Measurements from ENCODE around the gene CD40LG. TPM values are rescaled to one million over a fixed set of nuclear protein-coding genes. Genes with fewer than 3 reads are reported as not detected.

Gene CD40LG
- total RNA-seq, 1 donor from 2014 or later, result not detected

DNA sequence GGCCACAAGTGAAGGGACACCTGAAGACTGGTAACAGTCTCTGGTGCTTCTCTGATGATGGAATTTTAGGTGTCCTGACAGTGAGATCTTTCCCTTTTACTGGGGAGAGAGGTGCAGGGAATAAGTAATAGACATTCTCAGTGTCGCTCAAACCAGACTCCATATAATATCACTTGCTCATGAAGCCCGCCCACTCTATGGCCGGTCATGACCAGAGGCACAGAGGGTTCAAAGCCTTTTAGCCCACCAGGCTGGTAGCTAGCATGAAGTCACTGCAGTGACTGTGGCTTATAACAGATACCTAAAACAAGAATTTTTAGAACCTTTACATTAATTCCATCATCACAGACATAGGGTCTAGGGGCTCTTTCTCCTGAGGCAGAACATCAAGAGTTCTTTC lies 2.9 kb downstream of the CD40LG start:
- DNase-seq, result no peak

DNA sequence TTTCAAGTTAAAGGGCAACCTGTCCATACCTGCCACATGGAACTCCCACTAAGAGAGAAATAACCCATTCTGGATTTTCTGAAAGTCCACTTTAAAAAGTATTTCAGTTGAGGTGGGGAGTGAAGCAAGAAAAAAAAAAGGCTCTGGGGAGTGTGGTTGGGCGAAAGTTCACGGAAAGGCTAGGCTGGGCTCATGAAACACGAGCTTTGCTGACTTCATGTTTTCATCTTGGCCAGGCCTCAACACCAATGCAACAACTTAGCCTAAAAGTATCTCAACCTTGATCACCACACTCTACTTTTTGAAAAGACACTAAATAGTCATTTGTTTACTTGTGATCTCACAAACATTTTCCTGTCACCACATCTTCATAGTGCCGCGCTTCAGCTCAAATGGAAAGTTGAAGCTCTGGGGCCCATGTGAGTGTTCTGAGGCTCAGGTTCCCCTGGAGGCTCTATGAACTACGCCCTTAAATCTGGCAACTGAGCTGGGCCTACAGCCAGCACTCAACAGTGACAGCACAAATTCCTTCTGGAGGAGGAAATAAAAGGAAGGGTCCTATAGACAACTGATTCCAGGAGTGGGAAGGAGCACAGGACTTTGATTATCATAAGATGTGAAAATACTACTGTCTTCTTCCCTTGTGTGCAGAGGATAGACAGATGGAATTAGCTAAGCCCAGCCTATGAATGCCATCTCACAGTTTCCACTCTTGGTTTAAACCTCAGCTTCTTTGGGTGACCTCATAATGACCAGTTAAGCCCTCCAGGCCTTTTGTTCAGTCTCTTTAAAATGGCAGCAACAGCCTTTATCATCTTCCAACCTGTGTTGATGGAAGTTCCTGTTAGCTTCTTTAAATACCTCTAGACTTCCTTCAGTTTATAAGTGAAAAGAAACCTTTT lies 5.1 kb downstream of the CD40LG start:
- no peak for DNase-seq

DNA sequence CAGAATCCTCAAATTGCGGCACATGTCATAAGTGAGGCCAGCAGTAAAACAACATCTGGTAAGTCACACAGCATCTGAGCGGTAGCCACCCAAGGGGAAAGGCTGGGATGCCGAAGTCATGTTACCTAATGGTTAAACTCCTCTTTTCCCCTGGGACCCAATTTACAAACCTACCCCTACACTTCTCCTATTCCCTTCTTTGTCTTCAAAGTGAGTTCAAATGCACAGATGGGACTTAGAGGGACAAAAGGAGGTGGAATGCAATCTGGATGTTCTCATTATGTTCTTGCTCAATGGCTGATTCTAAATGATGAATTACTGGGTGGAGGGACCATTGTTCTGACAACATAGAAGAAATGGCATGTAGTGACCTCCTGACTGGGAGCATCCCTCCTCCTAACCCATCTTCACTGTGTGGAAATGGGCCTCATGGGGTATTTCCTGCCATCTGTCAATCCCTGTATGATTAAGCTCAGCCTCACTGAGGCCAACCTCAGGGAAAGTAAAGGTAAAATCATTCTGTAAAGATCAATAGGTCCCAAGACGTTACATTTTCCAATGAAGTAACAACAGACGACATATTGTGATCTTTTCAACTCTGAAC lies 8.5 kb downstream of the CD40LG start:
- no peak for DNase-seq

DNA sequence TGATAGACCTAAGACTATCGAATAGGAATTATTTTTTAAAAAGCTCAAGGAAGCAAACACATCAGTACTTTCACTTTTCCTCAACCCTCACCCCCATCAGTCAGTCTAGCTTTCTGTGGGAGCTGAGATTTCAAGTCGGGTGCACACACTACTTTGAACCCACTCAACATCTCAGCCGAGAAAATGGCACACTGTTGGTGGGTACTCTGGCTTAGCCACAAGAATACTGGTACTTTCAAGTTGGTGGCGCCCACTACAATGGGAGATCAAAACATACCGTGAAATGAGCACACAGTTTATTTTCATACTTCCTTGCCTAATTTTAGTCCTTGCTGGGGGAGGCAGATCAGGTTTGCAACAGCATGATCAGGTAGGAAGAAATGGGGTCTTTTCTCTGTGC lies 10.2 kb downstream of the CD40LG start:
- DNase-seq, result no peak

DNA sequence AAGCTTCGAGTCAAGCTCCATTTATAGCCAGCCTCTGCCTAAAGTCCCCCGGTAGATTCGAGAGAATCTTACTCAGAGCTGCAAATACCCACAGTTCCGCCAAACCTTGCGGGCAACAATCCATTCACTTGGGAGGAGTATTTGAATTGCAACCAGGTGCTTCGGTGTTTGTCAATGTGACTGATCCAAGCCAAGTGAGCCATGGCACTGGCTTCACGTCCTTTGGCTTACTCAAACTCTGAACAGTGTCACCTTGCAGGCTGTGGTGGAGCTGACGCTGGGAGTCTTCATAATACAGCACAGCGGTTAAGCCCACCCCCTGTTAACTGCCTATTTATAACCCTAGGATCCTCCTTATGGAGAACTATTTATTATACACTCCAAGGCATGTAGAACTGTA lies 11.2 kb downstream of the CD40LG start:
- no peak for DNase-seq

DNA sequence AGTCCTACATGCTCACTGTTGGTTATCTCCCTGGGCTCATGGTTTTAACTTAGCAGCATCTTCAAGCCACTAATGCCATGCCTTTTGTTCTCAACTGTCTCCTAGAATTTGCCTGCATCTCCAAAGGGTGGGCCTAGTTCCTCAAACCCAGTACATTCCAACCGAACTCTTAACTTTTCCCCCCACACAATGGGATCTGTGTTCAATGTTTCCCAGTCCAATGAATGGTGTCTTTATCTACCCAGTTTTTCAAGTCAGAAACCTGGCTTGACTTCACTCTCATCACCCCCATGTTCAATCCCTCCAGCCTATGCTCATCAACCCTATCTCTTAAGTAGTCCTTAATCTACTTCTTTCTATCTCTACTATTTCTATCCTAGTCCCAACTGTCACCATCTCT lies 12.9 kb downstream of the CD40LG start:
- DNase-seq, result no peak

DNA sequence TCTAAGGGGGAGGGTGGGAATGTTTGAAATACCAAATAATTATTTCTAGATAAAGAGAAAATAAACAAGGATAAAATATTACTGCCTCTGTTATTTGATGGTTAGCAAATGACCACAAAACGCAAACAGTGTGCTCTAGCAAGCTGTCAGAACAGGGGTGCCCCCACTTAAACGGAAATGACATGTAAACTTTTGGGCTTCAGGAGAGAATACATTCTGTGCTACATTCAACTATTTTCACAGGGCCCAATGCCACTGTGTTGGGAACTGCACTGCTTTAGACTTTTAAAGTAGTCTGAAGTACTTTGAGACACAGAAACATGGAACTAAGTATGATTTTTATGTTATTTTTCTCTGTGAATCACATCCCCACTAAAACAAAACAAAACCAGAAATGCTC lies 14.1 kb downstream of the CD40LG start:
- no peak for DNase-seq

DNA sequence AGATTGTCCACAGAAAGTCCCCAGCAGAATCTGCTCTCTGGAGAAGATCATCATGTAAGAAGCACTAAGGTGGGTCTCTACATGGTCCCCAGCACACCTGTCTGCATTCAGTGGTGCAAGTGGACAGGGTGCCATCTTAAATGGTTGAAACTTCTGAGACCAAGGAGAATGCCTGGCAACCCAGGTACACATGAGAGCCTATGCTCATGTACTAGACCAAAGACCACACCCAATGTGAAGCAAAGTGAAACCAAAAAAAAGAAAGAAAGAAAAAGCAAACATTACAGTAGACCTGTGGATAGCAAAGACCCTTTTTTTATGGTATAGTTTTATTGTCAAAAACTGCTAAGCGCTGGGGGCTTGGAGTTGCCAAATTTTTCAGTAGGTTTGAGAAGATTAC lies 15.0 kb downstream of the CD40LG start:
- DNase-seq, result no peak

DNA sequence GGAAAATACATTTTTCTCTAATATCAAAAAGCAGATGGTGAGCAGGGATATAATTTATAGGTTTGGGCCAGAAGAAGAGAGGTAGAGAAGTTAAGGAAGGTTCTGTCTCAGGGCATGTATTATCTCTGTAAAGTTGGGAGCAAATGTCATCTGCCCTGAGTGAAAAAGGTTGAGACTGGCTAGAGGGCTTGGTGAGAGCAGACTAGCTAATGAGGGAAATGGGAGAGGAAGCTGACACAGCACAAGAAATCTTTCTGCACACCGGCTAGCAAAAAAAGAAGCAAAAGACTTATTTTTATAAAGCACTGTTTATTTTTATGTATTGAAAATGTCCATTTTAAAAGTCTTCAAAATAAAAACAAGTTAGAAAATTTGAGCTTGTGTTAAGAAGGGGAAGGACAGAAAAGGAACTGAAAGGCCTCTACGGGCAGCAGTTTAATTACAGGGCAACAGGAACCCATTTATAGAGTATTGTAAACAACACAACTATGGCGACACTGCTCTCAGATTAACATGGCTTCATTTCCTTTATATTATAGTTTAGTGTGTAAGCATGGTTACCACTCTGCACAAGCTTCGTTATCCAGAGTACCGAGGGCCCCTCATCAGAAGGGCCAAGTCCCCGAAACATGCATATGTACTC lies 17.4 kb downstream of the CD40LG start:
- DNase-seq, result no peak

DNA sequence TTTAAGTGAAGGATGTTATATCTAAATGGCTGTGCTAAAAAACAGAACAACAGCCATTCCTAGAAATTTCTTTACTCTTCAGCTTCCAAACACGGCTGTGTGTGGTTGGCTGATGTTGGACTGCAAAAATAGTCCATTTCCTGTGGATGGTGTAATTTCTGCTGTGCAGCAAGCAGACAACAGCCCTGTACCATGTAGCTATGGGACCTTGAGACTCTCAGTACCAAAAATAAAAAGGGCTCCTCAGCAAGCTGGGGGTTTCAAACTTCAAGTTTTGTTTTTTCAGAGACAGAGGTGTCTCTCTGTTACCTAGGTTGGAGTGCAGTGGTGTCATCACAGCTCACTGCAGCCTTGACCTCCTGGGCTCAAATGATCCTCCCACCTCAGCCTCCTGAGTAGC lies 18.1 kb downstream of the CD40LG start:
- DNase-seq, result no peak

DNA sequence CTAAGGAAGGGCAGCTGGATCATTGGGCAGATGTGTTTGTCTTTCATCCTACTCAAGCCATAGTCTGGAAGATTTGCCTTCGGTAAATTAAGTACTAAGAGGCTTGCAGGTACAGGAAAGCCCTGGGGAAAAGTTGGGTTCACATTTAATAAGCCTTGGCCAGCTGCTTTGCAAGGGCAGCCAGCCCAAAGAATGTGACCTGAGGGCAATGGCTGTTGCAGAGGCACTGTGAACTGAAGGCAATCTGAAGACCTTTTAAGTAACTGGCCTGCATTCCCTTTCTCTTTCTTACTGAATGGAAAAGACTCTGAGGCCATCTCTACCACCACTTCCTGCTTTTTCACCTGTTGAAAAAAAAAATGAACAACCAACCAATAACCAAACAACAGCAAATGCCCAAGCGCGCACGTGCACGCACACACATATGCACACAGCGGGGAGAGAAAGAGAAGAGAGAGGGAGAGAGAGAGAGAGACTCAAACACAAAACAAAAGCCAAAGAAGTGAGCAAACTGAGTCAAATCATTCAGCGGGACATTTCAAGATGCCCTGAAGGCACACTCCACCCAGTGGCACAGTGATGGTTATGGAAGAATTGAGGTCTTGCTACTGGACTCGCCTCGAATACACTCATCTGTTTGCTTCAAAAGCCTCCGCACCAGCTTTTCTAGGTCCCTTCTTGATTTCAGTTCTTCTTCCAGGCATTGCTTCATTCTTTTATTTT lies 19.6 kb downstream of the CD40LG start:
- no peak for DNase-seq

DNA sequence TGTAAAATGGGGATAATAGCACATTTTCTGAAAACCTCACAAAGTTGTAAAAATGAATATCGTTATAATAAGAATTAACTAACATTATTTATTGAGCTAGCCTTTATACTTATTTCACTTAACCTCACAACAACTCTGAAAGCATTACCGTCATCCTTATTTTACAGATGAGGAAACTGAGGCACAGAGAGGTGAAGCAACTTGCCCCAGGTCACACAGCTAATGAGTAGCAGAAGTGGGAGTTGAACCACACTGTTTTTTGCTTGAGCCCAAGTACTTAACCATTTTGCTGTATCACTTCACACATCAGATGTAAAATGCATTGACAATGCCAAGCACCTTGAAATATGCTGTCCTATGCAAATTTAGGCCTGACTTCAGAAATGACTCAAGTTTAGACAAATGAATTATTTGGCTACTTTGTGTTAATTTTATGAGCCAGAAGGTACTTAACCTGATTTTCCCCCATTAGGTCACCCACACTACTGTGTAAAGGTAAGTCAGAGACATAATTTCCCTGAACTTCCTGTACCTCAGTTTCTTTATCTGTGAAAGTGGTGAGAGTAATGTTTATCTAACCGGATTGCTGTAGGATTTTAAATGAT lies 23.1 kb downstream of the CD40LG start:
- DNase-seq, result no peak

DNA sequence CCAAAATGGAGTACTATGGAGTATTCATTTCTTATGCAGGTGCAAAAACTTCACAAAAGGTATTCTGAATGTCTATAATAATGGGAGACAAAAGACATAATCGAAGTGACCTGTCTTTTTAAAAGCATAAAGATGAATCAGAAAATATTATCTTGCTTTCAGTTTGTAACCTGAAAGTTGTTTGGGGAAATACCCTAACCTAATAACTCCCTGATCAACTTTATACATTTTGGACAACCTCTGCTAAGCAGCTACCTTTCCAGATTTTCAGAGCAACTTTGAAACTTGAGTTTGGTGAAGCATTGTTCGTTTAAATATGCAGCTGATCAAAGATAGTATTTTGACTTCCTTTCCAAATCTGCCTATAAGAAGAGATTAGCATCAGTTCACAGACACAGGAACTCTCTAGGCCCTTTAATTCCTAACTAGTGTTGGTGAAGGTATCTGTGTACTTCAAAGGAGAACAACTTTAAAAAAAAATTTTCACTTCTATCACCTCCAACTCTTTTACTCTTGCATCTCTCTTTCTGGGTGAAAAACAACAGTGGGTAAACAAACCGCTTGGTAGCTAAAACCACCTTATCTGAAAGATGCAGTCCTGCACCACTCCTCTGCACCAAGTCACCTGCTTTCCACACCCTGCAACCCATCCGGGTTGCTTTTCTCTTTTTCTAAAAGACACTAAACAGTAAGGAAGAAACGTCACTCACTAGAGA lies 26.5 kb downstream of the CD40LG start:
- DNase-seq, result no peak

DNA sequence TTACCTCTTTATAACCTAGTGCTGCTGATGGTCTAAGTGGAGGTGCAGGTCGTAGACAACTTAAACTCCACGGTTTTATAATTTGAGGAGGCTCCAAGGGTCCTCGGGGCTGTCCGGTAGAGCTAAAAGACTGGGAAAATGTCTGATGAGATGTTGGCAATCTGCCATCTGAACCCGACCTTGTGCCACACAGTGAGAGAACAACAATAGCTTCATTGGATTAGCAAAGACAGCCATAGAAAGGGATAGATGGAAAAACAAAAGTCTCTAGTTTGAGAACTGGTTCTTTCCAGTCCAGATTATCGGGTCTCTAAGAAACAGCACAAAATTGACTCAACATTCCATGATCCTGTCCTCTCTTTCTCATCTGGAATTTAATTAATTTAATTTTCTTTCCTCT lies 31.6 kb downstream of the CD40LG start:
- DNase-seq, result no peak

DNA sequence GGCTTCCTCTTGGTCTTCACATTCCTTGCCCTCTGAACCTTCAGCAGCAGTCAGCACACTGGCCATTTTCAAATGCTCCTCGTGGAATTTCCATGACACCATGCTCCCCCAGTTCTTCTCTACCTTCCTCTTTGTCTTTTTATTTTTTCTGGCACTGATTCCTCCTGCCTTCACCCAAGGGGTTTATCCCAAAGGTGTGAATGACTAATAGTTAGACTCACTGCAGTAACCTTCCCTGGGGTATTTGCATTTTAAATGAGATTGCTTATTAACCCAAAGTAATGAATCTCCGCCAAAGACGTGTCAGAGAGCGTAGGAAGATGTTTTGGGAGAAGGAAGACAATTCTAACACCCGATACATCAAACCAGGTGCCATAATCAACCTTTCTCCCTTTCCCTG lies 36.2 kb downstream of the CD40LG start:
- no peak for DNase-seq

DNA sequence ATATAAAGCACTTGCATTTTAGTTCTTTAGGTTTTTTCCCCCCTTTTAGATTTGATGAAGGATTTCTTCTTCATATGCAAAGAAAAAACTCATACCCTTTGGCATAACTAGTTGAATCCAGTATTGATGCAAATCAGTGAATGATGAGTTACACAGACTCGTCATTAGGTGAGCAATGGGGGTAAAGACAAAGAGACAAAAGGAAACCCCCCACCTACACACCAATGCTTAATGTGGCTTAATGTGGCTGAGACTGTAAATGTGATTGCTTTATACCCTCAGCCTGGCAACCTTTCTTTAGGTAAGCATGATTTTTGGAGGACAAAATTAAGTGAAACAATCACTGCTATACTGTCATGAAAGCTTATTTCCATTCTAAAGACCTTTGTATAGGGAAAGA lies 39.5 kb downstream of the CD40LG start:
- DNase-seq, result no peak

DNA sequence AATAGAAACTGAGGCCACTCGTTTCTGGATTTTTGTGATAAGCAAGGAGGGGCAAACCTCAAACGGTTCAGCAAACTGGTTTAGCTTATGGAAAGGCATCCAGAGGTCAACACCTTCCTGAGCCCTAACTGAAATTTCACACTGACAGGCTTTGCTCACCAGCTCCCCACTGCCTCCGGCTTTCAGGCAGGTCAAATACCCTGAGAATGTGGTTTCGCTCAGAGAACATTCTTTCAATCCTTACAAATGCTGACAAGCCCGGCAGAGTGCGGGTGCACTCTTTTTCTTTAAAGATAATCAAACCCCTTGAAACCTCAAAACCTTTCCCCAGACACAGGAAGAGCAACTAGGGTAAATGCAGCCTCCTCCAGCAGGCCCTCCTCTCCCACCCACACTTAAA lies 41.5 kb downstream of the CD40LG start:
- DNase-seq, result no peak

DNA sequence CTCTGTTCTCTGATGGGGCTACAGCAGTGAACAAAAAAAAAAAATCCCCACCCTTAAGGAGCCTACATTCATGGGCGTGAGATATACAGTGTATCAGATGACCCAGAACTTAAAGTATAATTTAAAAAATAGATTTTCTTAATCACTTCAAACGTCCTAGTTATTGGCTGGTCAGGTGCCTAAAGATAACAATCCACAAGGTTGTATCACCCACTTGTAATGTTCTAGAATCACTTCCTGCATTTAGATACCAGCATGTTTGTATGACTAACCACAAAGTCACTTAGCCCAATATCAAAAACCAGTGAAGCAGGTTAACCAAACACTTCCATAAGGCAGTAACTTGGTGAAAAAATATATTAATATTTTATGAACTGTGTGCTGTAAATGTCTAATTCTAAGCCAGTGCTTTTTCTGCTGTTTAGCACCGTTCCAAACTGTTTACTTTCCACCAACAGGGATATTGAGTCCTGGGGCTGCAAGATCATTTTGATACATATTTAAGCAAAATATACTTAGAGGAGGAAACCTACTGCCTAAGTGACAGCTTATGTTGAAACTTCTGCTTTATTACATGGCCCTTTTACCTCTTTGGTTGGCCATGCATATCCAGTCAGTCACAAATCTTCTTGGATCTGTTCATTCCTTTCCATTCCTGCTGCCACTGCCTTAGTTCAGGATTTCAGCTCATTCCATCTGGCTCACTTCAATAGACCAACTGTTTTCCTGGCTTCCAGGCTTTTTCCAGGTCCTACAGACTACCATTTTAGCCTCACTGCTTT lies 43.3 kb downstream of the CD40LG start:
- DNase-seq, result no peak

DNA sequence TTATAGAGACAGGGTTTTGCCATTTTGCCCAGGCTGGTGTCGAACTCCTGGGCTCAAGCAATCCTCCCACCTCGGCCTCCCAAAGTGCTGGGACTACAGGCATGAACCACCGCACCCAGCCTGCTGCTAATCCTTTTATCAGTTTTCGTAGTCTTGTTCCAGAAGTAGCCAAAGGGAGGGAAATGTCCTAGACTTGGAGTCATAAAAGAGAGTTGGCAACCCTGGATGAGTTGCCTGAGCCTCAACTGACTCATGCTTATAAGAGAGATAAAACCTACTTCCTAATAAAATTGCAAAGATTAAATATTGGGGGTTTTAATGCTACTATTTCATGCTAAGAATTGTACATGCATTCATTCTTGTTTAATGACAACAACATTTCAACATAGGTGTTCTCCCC lies 44.3 kb downstream of the CD40LG start:
- no peak for DNase-seq

DNA sequence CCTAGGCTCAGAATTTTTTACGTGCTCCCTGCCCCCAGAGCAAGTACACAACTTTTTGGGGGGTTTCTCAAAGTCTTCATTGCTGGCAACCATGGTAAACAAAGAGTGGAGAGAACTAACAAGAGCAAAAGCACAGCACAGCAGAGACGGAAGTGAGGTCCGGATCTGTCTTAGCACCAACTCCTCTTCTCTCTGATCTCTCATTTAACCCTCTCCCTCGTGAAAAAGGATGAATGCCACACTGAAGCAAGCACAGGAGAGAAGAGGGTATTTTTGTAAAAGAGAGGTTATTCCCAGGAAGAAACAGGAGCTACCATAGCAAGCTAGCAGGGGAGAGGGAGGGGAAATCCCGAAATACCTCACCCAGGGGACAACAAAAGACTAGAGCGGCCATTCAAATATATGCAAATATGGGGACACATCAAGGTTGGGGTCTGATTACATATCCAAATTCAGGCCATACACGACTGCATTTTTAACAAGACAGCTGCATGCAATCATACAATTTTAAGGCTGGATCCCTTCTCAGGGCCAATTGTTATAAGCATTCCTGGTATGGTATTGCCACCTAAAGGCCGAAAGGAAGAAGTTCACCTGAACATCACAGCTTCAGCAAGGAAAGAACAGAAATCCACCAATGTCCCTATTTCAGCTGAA lies 46.6 kb downstream of the CD40LG start:
- DNase-seq, result no peak

Data from occipital lobe (tissue), 2 donors.